H1 (cell line): ENCODE measurements around the gene SLC2A2. TPM values are rescaled to one million over a fixed set of nuclear protein-coding genes. Genes with fewer than 3 reads are reported as not detected.

Experiments
- CTCF ChIA-PET: fragments of 300-600 bp; sonication (Branson Sonifier 250); formaldehyde crosslinking; loops from one replicate; lab custom pipeline; 2021; ENCODE audit not compliant: partially characterized antibody; lab: Charles Lee
- POLR2A ChIA-PET: fragments of 300-600 bp; sonication (Branson Sonifier 250); formaldehyde crosslinking; loops from one replicate; lab custom pipeline; 2021; ENCODE audit warnings: inconsistent platforms; ENCODE audit not compliant: partially characterized antibody; lab: Charles Lee
- DNase-seq, 2 experiments: peaks; one replicate each; pipeline versions ENCODE4 v3.0.0 to v3.0.0-alpha.2; 2010 to 2022; ENCODE audit warnings: low spot score in 2 of 2, low read depth in 1 of 2, mixed read lengths in 1 of 2
- FAIRE-seq: peaks from 2 replicates; lab custom pipeline; 2011; peaks lifted over from hg19 to GRCh38; lab: Jason Lieb, UNC
- H2AFZ ChIP-seq: 2 replicates; pipeline ENCODE4 v1.8.1; 2012; ENCODE audit warnings: low read length, inconsistent platforms
- H2AK5ac ChIP-seq: 2 replicates; pipeline ENCODE4 v1.6.1; 2013; ENCODE audit warnings: low read depth, low read length
- H2BK120ac ChIP-seq: replicated peaks from 2 replicates; pipeline ENCODE3; 2013; ENCODE audit warnings: low read depth, low read length, inconsistent platforms
- H2BK12ac ChIP-seq: 2 replicates; pipeline ENCODE4 v1.6.1; 2013; ENCODE audit warnings: low read depth, low read length
- H2BK15ac ChIP-seq: 2 replicates; pipeline ENCODE4 v1.6.1; 2013; ENCODE audit warnings: low read length
- H2BK20ac ChIP-seq: 2 replicates; pipeline ENCODE4 v1.6.1; 2013; ENCODE audit warnings: low read length
- H2BK5ac ChIP-seq: 2 replicates; pipeline ENCODE4 v1.6.1; 2013; ENCODE audit warnings: low read depth, low read length
- H3K14ac ChIP-seq: 2 replicates; pipeline ENCODE4 v1.6.1; 2013; ENCODE audit warnings: inconsistent platforms; ENCODE audit not compliant: insufficient read length
- H3K18ac ChIP-seq: 2 replicates; pipeline ENCODE4 v1.6.1; 2013; ENCODE audit warnings: low read length; ENCODE audit errors: extremely low read depth
- H3K23ac ChIP-seq: 2 replicates; pipeline ENCODE4 v1.6.1; 2013; ENCODE audit warnings: inconsistent platforms; ENCODE audit not compliant: insufficient read length
- H3K23me2 ChIP-seq: 2 replicates; pipeline ENCODE4 v1.6.1; 2013; ENCODE audit warnings: low read depth, low read length
- H3K27ac ChIP-seq: 2 replicates; pipeline ENCODE4 v1.6.1; 2011; ENCODE audit warnings: low read depth, low read length, inconsistent platforms
- H3K27me3 ChIP-seq, 4 experiments: replicated peaks in 1 of 4; 1 replicate in 1 of 4; 2 replicates in 3 of 4; pipeline versions ENCODE4 v1.6.1 to v1.8.1; 2011 to 2013; ENCODE audit warnings: low read length in 3 of 4, mild to moderate bottlenecking in 3 of 4, inconsistent platforms in 2 of 4, mixed read lengths in 2 of 4, moderate library complexity in 1 of 4; ENCODE audit not compliant: control insufficient read depth in 3 of 4, insufficient read depth in 3 of 4; ENCODE audit errors: extremely low read depth in 1 of 4
- H3K36me3 ChIP-seq, 4 experiments: 2 replicates each; pipeline versions ENCODE4 v1.6.1 to v1.8.1; 2011 to 2013; ENCODE audit warnings: mild to moderate bottlenecking in 4 of 4, low read length in 3 of 4, moderate library complexity in 2 of 4, control low read depth in 1 of 4, inconsistent platforms in 1 of 4; ENCODE audit not compliant: insufficient read depth in 4 of 4, control insufficient read depth in 2 of 4
- H3K4ac ChIP-seq: replicated peaks from 2 replicates; pipeline ENCODE3; 2013; ENCODE audit warnings: low read length, low read depth, mixed read lengths, inconsistent platforms; ENCODE audit not compliant: insufficient read length
- H3K4me1 ChIP-seq, 4 experiments: replicated peaks in 1 of 4; 1 replicate in 1 of 4; 2 replicates in 3 of 4; pipeline versions ENCODE4 v1.6.1 to v1.8.1; 2011 to 2013; ENCODE audit warnings: low read length in 3 of 4, inconsistent platforms in 2 of 4, mixed read lengths in 1 of 4; ENCODE audit not compliant: insufficient read depth in 4 of 4, control insufficient read depth in 3 of 4
- H3K4me2 ChIP-seq, 2 experiments: 2 replicates each; pipeline versions ENCODE4 v1.6.1 to v1.8.1; 2011 to 2013; ENCODE audit warnings: low read depth in 2 of 2, low read length in 2 of 2, control low read depth in 1 of 2, inconsistent platforms in 1 of 2, mild to moderate bottlenecking in 1 of 2; ENCODE audit not compliant: insufficient read depth in 1 of 2
- H3K4me3 ChIP-seq, 4 experiments: fragments of 200-600, 300-600 bp in 1 of 4; sonication (generic), shearing (Covaris generic), sonication (Bioruptor Twin) in 1 of 4; 2 replicates each; pipeline versions ENCODE4 v1.5.1 to v1.8.1; 2011 to 2016; ENCODE audit warnings: low read length in 4 of 4, low read depth in 3 of 4, control low read depth in 2 of 4, inconsistent platforms in 2 of 4, mild to moderate bottlenecking in 2 of 4, mixed read lengths in 1 of 4, moderate library complexity in 1 of 4; ENCODE audit not compliant: insufficient read depth in 2 of 4; ENCODE audit errors: extremely low read depth in 1 of 4
- H3K56ac ChIP-seq: replicated peaks from 2 replicates; pipeline ENCODE3; 2013; ENCODE audit warnings: low read depth, mild to moderate bottlenecking, mixed read lengths, low read length, inconsistent platforms; ENCODE audit not compliant: insufficient read length
- H3K79me1 ChIP-seq: 2 replicates; pipeline ENCODE4 v1.6.1; 2013; ENCODE audit warnings: low read depth, low read length, control low read depth
- H3K79me2 ChIP-seq, 2 experiments: 2 replicates each; pipeline versions ENCODE4 v1.6.1 to v1.8.1; 2012 to 2013; ENCODE audit warnings: low read length in 2 of 2, mild to moderate bottlenecking in 2 of 2, inconsistent platforms in 1 of 2; ENCODE audit not compliant: insufficient read depth in 2 of 2, control insufficient read depth in 1 of 2
- H3K9ac ChIP-seq, 4 experiments: replicated peaks in 1 of 4; 1 replicate in 1 of 4; 2 replicates in 3 of 4; pipeline versions ENCODE4 v1.6.1 to v1.8.1; 2011 to 2013; ENCODE audit warnings: low read depth in 3 of 4, low read length in 3 of 4, control low read depth in 2 of 4, mild to moderate bottlenecking in 2 of 4, moderate library complexity in 2 of 4, inconsistent platforms in 1 of 4; ENCODE audit errors: extremely low read depth in 1 of 4
- H3K9me3 ChIP-seq, 2 experiments: 2 replicates each; pipeline versions ENCODE4 v1.6.1 to v1.8.1; 2012 to 2013; ENCODE audit warnings: mild to moderate bottlenecking in 2 of 2, moderate library complexity in 2 of 2, control low read depth in 1 of 2, inconsistent platforms in 1 of 2, low read depth in 1 of 2, low read length in 1 of 2, mixed read lengths in 1 of 2; ENCODE audit not compliant: insufficient read depth in 2 of 2
- H4K20me1 ChIP-seq, 2 experiments: replicated peaks in 1 of 2; 2 replicates each; pipeline versions ENCODE3 to v1.8.1; 2011 to 2013; ENCODE audit warnings: inconsistent platforms in 2 of 2, low read length in 2 of 2, mild to moderate bottlenecking in 1 of 2; ENCODE audit not compliant: insufficient read depth in 2 of 2, control insufficient read depth in 1 of 2
- H4K5ac ChIP-seq: 2 replicates; pipeline ENCODE4 v1.6.1; 2013; ENCODE audit warnings: low read length, low read depth, mixed read lengths, inconsistent platforms; ENCODE audit not compliant: insufficient read length
- H4K8ac ChIP-seq: 2 replicates; pipeline ENCODE4 v1.8.0; 2013; ENCODE audit warnings: mild to moderate bottlenecking, moderate library complexity, low read length, inconsistent platforms; ENCODE audit not compliant: insufficient read depth; ENCODE audit errors: extremely low read depth
- H4K91ac ChIP-seq: replicated peaks from 2 replicates; pipeline ENCODE3; 2013; ENCODE audit warnings: low read length, mixed read lengths, inconsistent platforms; ENCODE audit not compliant: insufficient read length
- CREB1 ChIP-seq: IDR thresholded peaks from 2 replicates; pipeline ENCODE4 v1.6.1; 2012; ENCODE audit warnings: inconsistent platforms
- JUND ChIP-seq: IDR thresholded peaks from 2 replicates; pipeline ENCODE4 v1.6.1; 2011; ENCODE audit warnings: mild to moderate bottlenecking, improper control_type of control experiment, low read length
- WGBS, 2 experiments: shearing (Covaris generic) in 1 of 2; methylation state at CpG; one replicate each; pipeline versions ENCODE4 v1.1.6 to v1.1.7; 2013 to 2015; ENCODE audit warnings: low lambda C conversion rate in 2 of 2, mixed read lengths in 2 of 2, inconsistent platforms in 1 of 2, low coverage in 1 of 2, missing lambda C conversion rate in 1 of 2; ENCODE audit not compliant: insufficient replicate concordance in 2 of 2, insufficient coverage in 1 of 2, insufficient read length in 1 of 2; ENCODE audit errors: extremely low coverage in 1 of 2, missing lambda C conversion rate in 1 of 2; 5-methylcytosine and 5-hydroxymethylcytosine counted together
- polyA plus RNA-seq, 7 experiments: library from polyadenylated mRNA; depleted of rRNA in 3 of 7; stranded (reverse) in 5 of 7; unstranded in 2 of 7; fragments of >200 nt in 5 of 7; fragments of 200-250 nt in 2 of 7; gene quantifications; 1 replicate in 5 of 7; 2 replicates in 1 of 7; 4 replicates in 1 of 7; pipeline versions ENCODE4 v1.2.1 to v1.2.3, GENCODE V29; 2011 to 2013; ENCODE audit warnings: missing spikeins in 2 of 7, mixed read lengths in 2 of 7
- total RNA-seq: library from RNA; stranded (reverse); fragmentation: NEBNext Ultra II Directional; extraction: Animal tissue kit (Norgen Biotek cat#: 25700); gene quantifications from 2 replicates; pipeline ENCODE4 v1.2.1, GENCODE V29; 2021

Gene SLC2A2
- total and polyA plus RNA-seq, 2 of the 8 experiments (the other 6 are each of a cell fraction or from before 2014, with no cell fraction given), result not detected

GRCh38 chr3:171056528-171056927 lies 30.0 kb upstream of the SLC2A2 start:
- Histone ChIP-seq H3K27ac (no peak overlapping the region), H3K4me2 (no peak overlapping the region), H4K91ac (no peak overlapping the region), H2BK5ac (no peak overlapping the region), H2AFZ (no peak overlapping the region), H3K4me3 (no peak overlapping the region), H3K14ac (no peak overlapping the region), H4K8ac (no peak overlapping the region), H3K27me3 (no peaks in the 10 kb centered on the region), H2AK5ac (no peak overlapping the region), H3K79me2 (no peaks in the 10 kb centered on the region), H3K4ac (no peak overlapping the region), H2BK12ac (no peak overlapping the region), H2BK120ac (no peak overlapping the region), H3K23ac (no peak overlapping the region), H2BK20ac (no peak overlapping the region), H2BK15ac (no peak overlapping the region), H4K20me1 (no peaks in the 10 kb centered on the region), H3K4me1 (peaks cover 0 to 4% (median under 1%) of the 10 kb centered on the region in 4 experiments; a peak in 4 of 7 replicates), H3K9me3 (no peaks in the 10 kb centered on the region), H3K23me2 (no peaks in the 10 kb centered on the region), H3K56ac (no peak overlapping the region), H3K79me1 (no peaks in the 10 kb centered on the region), H3K36me3 (no peaks in the 10 kb centered on the region), H3K9ac (no peak overlapping the region), H3K18ac (no peak overlapping the region), H4K5ac (no peak overlapping the region)
- ChIA-PET POLR2A (no interaction called here), CTCF (no interaction called here)
- 88% methylated on average over 5 of the region's 5 CpGs; no CpG with 5 or more reads in 1 of the 2 experiments for WGBS, 2 experiments
- FAIRE-seq, result no peak
- no peak for DNase-seq
- no peak for TF ChIP-seq JUND
- no peak for TF ChIP-seq CREB1
